ENCODE results near the gene DAGLA.

GRCh38 chr11:61645179-61645868 is 34.9 kb upstream of the DAGLA start:
- TF ChIP-seq CTCF (IDR thresholded peaks at IDR 0.05) (no peak), POLR2A (IDR thresholded peaks at IDR 0.05) (no peak)
